HepG2 (cell line): ENCODE results near the gene RIT2. TPM values are rescaled to one million over a fixed set of nuclear protein-coding genes. Genes with fewer than 3 reads are reported as not detected.

ENCODE experiments used
- ATAC-seq: fragments of 200-7000 bp; cut with Tn5 transposase; 3 replicates; pipeline ENCODE4 v1.9.1; 2020; ENCODE audit warnings: mild to moderate bottlenecking, moderate library complexity
- BruUV-seq: library from RNA; stranded (reverse); fragments of 400-500 nt; replicated peaks from 2 replicates; lab custom pipeline; 2021; lab: Mats Ljungman, UMichigan
- CTCF ChIA-PET: fragments of 300-600 bp; formaldehyde crosslinking; extraction: SDS; loops from one replicate; lab custom pipeline; 2021; ENCODE audit warnings: low total read pairs, inconsistent platforms, low intra/inter-chr PET ratio; lab: Yijun Ruan, JAX
- POLR2A ChIA-PET: fragments of 350-600 bp; sonication (Branson Sonifier 250); formaldehyde crosslinking; loops from one replicate; lab custom pipeline; 2020; ENCODE audit warnings: antibody characterized with exemption, inconsistent platforms; lab: Yijun Ruan, JAX
- DNase-seq: peaks from one replicate; pipeline ENCODE4 v3.0.0-alpha.2; 2015; ENCODE audit warnings: low spot score
- FAIRE-seq: peaks from 3 replicates; lab custom pipeline; 2011; peaks lifted over from hg19 to GRCh38; lab: Jason Lieb, UNC
- H2AFZ ChIP-seq: one replicate; pipeline ENCODE4 v1.6.1; 2011; ENCODE audit warnings: low read length, inconsistent platforms
- H3K27ac ChIP-seq: fragments of 300-600 bp; 3 replicates; pipeline ENCODE4 v1.8.0; 2011; ENCODE audit warnings: mixed run types, mild to moderate bottlenecking, mixed read lengths, low read length, inconsistent platforms; ENCODE audit not compliant: insufficient read depth; ENCODE audit errors: extremely low read length
- H3K27me3 ChIP-seq, 2 experiments: fragments of 200-600 bp in 1 of 2; 2 replicates in 1 of 2; 3 replicates in 1 of 2; pipeline versions ENCODE4 v1.6.0 to v1.8.0; 2011; ENCODE audit warnings: low read length in 2 of 2, mild to moderate bottlenecking in 2 of 2, moderate library complexity in 2 of 2, inconsistent platforms in 1 of 2; ENCODE audit not compliant: insufficient read depth in 2 of 2, control insufficient read depth in 1 of 2
- H3K36me3 ChIP-seq, 2 experiments: fragments of 200-600 bp in 1 of 2; replicated peaks in 1 of 2; 2 replicates in 1 of 2; 3 replicates in 1 of 2; pipeline versions ENCODE4 v1.5.1 to v1.8.0; 2011; ENCODE audit warnings: low read length in 2 of 2, inconsistent platforms in 1 of 2; ENCODE audit not compliant: insufficient read depth in 2 of 2, control insufficient read depth in 1 of 2
- H3K4me1 ChIP-seq: 2 replicates; pipeline ENCODE4 v1.5.1; 2012; ENCODE audit warnings: low read length, inconsistent platforms; ENCODE audit not compliant: insufficient read depth
- H3K4me2 ChIP-seq: 2 replicates; pipeline ENCODE4 v1.6.0; 2011; ENCODE audit warnings: low read depth, low read length, inconsistent platforms
- H3K4me3 ChIP-seq, 3 experiments: fragments of 200-600 bp in 1 of 3; sonication (generic), shearing (Covaris generic) in 1 of 3; replicated peaks in 1 of 3; 2 replicates each; pipeline ENCODE4 v1.5.1; 2011 to 2016; ENCODE audit warnings: low read length in 3 of 3, inconsistent platforms in 2 of 3, low read depth in 2 of 3, mild to moderate bottlenecking in 2 of 3, control low read depth in 1 of 3, mixed read lengths in 1 of 3; ENCODE audit not compliant: insufficient read depth in 1 of 3
- H3K79me2 ChIP-seq: one replicate; pipeline ENCODE4 v1.6.1; 2011; ENCODE audit warnings: low read length, inconsistent platforms; ENCODE audit not compliant: insufficient read depth
- H3K9ac ChIP-seq: 2 replicates; pipeline ENCODE4 v1.6.0; 2011; ENCODE audit warnings: mild to moderate bottlenecking, low read depth, low read length, inconsistent platforms; ENCODE audit not compliant: insufficient read depth
- H3K9me3 ChIP-seq: 2 replicates; pipeline ENCODE4 v1.5.1; 2012; ENCODE audit warnings: mild to moderate bottlenecking, low read length
- H4K20me1 ChIP-seq: 2 replicates; pipeline ENCODE4 v1.6.0; 2011; ENCODE audit warnings: inconsistent platforms, mild to moderate bottlenecking, low read length, moderate library complexity; ENCODE audit not compliant: insufficient read depth
- EHMT2 ChIP-seq: fragments of 200-600 bp; sonication (generic); IDR thresholded peaks from 2 replicates; pipeline ENCODE4 v1.7.0; 2017; ENCODE audit warnings: antibody characterized with exemption, low read depth, low read length, borderline replicate concordance
- KAT8 ChIP-seq: IDR thresholded peaks from 2 replicates; pipeline ENCODE4 v1.6.1; 2016; ENCODE audit warnings: missing genetic modification reagents, missing compliant biosample characterization
- POGK ChIP-seq: sonication (generic); formaldehyde crosslinking; conservative IDR thresholded peaks from 2 replicates; pipeline ENCODE4 v1.8.0; 2022; ENCODE audit warnings: mild to moderate bottlenecking, moderate library complexity, missing genetic modification reagents
- SNAPC2 ChIP-seq: sonication (generic); formaldehyde crosslinking; IDR thresholded peaks from 2 replicates; pipeline ENCODE4 v1.8.1; 2022; ENCODE audit warnings: mild to moderate bottlenecking, missing genetic modification reagents
- ZNF34 ChIP-seq: sonication (generic); formaldehyde crosslinking; IDR thresholded peaks from 2 replicates; pipeline ENCODE4 v1.4.0; 2020; ENCODE audit warnings: mild to moderate bottlenecking, missing genetic modification reagents, borderline replicate concordance
- ZNF687 ChIP-seq: sonication (generic); formaldehyde crosslinking; IDR thresholded peaks from 2 replicates; pipeline ENCODE4 v1.5.1; 2020; ENCODE audit warnings: mild to moderate bottlenecking, missing genetic modification reagents, moderate library complexity
- ZSCAN9 ChIP-seq: IDR thresholded peaks from 2 replicates; pipeline ENCODE4 v1.6.1; 2016; ENCODE audit warnings: borderline replicate concordance
- WGBS: methylation state at CpG from one replicate; pipeline ENCODE4 v1.1.6; 2017; ENCODE audit warnings: low lambda C conversion rate; 5-methylcytosine and 5-hydroxymethylcytosine counted together
- in situ Hi-C: cut with HindIII; loops from 2 replicates; pipeline ENCODE4 v1.10.0; 2017; ENCODE audit warnings: low pct_unique_long_range_greater_than_20kb; ENCODE audit not compliant: extremely low pct_ligation_motif_present
- intact Hi-C: fragments of 100-400 bp; cut with micrococcal nuclease; formaldehyde crosslinking; loops from one replicate; pipeline ENCODE4 v1.10.0; 2022; ENCODE audit not compliant: unreplicated experiment
- polyA plus RNA-seq, 8 experiments: library from polyadenylated mRNA; depleted of rRNA in 3 of 8; stranded (reverse) in 7 of 8; unstranded in 1 of 8; fragments of >200 nt; fragmentation: Illumina TruSeq in 4 of 8; extraction: Trizol in 4 of 8; gene quantifications; 2 replicates each; pipeline versions ENCODE4 v1.2.1 to v1.2.3, GENCODE V29; 2011 to 2016; ENCODE audit warnings: low read depth in 4 of 8, missing spikeins in 1 of 8, mixed read lengths in 1 of 8; ENCODE audit not compliant: insufficient read depth in 1 of 8
- total RNA-seq, 5 experiments: library from RNA; depleted of rRNA; stranded (reverse); fragments of >200 nt; fragmentation: Illumina TruSeq; extraction: Trizol; gene quantifications; 2 replicates each; pipeline ENCODE4 v1.2.3, GENCODE V29; 2016; ENCODE audit warnings: low read depth in 1 of 5

Gene RIT2
- total and polyA plus RNA-seq, 2 of the 13 experiments (the other 11 are each of a cell fraction or from before 2014, with no cell fraction given), result not detected

GRCh38 chr18:43034683-43035500, 80.6 kb downstream of the RIT2 start:
- H3K9me3 ChIP-seq, result no peaks in the 10 kb centered on the region
- H3K4me1 ChIP-seq, result no peaks in the 10 kb centered on the region
- H3K27ac ChIP-seq, result no peak overlapping the region
- no peaks in the 10 kb centered on the region for H3K36me3 ChIP-seq
- BruUV-seq, result no TSS peak
- intact Hi-C loops (loop anchor here (10.0 kb wide), 1 partner anchor 240 kb away; the partner anchor contains the start of gene SYT4), in situ Hi-C loops (no loop called here)
- H3K4me2 ChIP-seq, result no peak overlapping the region
- no peak overlapping the region for H2AFZ ChIP-seq
- H3K27me3 ChIP-seq, result no peaks in the 10 kb centered on the region
- FAIRE-seq, result no peak
- H3K9ac ChIP-seq, result no peak overlapping the region
- H3K79me2 ChIP-seq, result no peaks in the 10 kb centered on the region
- no peaks in the 10 kb centered on the region for H4K20me1 ChIP-seq
- H3K4me3 ChIP-seq, result no peak overlapping the region
- no peak for ATAC-seq
- ChIA-PET POLR2A (no interaction called here), CTCF (no interaction called here)
- TF ChIP-seq KAT8 (no peak), POGK (no peak), SNAPC2 (CRISPR knock-in tag) (no peak), ZNF34 (no peak), ZNF687 (CRISPR knock-in tag) (no peak), EHMT2 (no peak), ZSCAN9 (CRISPR knock-in tag) (no peak)
- DNase-seq, result no peak
- 0% methylated on average over 2 of the region's 2 CpGs for WGBS
